Measurements from ENCODE around the gene ATRNL1.

ATRNL1 gene

DNA sequence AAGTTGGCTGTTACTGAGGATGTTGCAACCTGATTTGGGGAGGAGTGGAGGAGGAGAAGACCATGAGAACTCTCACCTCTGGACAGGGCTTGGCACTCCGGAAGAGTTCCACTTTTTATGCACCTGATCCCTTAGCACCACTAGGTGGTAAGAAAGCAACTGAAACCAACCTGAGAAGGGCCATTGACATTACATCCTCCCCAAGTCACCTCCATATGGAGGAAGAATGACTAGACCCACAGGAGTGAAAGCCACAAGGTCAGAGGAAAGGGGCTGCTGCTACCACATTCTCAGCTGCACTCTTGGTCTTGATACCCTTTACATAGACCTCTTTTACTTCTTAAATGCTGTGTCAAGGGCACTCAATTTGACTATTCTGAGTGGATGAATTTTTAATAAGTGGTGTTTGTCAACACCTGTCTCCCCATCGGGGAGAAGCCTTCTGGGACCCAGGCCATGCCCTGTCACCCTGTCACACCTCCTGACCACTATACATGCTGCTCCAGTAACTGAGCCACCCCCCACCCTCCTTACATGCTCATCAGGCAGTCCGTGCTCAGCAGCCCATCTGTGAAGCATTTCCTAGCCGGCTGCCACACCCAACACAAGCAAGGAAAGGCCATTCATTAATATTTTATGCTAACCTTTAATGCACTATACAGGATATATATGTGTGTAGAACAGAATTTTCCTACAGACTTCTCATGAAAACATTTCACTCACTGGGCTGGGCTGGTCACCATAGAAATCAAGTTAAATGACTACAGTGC is 817.0 kb downstream of the ATRNL1 start:
- Histone ChIP-seq H3K4me1 (ENCODE audit: control insufficient read depth, low read length) (no peaks in the 10 kb centered on the region), H3K9me2 (replicated peaks; ENCODE audit: control insufficient read depth, low read length) (no peaks in the 10 kb centered on the region), H4K20me1 (ENCODE audit: control insufficient read depth, insufficient read depth, low read depth, low read length) (no peaks in the 10 kb centered on the region), H3K36me3 (ENCODE audit: control insufficient read depth, low read length) (no peaks in the 10 kb centered on the region), H3K9me3 (ENCODE audit: control insufficient read depth, insufficient read depth, low read length) (no peaks in the 10 kb centered on the region), H3K27ac (ENCODE audit: low read depth, low read length) (no peak overlapping the region), H3K4me3 (ENCODE audit: low read length) (no peak overlapping the region), H3K4me2 (ENCODE audit: low read length) (no peak overlapping the region), H3K79me2 (ENCODE audit: control insufficient read depth, low read length) (no peaks in the 10 kb centered on the region), H3K27me3 (ENCODE audit: control insufficient read depth, low read length) (no peaks in the 10 kb centered on the region), H3F3A (ENCODE audit: control insufficient read depth, insufficient read depth) (no peaks in the 10 kb centered on the region)
- TF ChIP-seq EZH2phosphoT487 (IDR thresholded peaks at IDR 0.05; ENCODE audit: borderline replicate concordance, low read length) = no peak
- TF ChIP-seq, protein P1, sequence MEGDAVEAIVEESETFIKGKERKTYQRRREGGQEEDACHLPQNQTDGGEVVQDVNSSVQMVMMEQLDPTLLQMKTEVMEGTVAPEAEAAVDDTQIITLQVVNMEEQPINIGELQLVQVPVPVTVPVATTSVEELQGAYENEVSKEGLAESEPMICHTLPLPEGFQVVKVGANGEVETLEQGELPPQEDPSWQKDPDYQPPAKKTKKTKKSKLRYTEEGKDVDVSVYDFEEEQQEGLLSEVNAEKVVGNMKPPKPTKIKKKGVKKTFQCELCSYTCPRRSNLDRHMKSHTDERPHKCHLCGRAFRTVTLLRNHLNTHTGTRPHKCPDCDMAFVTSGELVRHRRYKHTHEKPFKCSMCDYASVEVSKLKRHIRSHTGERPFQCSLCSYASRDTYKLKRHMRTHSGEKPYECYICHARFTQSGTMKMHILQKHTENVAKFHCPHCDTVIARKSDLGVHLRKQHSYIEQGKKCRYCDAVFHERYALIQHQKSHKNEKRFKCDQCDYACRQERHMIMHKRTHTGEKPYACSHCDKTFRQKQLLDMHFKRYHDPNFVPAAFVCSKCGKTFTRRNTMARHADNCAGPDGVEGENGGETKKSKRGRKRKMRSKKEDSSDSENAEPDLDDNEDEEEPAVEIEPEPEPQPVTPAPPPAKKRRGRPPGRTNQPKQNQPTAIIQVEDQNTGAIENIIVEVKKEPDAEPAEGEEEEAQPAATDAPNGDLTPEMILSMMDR (IDR thresholded peaks at IDR 0.05; ENCODE audit: low read depth, low read length, poor library complexity, severe bottlenecking) = no peak

DNA sequence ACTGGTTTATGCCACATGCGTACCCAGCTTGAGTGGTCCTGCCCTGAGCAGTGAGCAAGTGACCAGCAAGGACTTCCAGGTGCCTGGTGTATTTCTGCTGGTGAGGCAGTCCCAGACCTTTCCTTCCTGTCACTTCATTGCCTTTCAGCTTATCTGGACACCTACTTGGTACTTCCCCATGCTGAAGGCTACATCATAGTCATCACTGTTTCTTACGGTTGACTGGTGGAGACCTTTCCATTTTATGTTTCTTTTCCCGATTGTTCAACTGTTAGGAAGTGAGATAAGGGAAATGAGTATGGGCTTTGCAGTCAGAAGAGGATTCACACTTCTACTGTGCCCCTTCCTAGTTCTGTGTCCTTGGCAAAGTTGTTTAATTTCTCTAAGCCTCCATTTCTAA is 821.3 kb downstream of the ATRNL1 start:
- Histone ChIP-seq H3K9me3 (ENCODE audit: control insufficient read depth, insufficient read depth, low read length) (no peaks in the 10 kb centered on the region), H3K27me3 (ENCODE audit: control insufficient read depth, low read length) (no peaks in the 10 kb centered on the region), H3F3A (ENCODE audit: control insufficient read depth, insufficient read depth) (no peaks in the 10 kb centered on the region), H3K4me3 (ENCODE audit: low read length) (no peak overlapping the region), H3K4me2 (ENCODE audit: low read length) (no peak overlapping the region), H3K9me2 (replicated peaks; ENCODE audit: control insufficient read depth, low read length) (no peaks in the 10 kb centered on the region), H3K4me1 (ENCODE audit: control insufficient read depth, low read length) (no peaks in the 10 kb centered on the region), H4K20me1 (ENCODE audit: control insufficient read depth, insufficient read depth, low read depth, low read length) (no peaks in the 10 kb centered on the region), H3K27ac (ENCODE audit: low read depth, low read length) (no peak overlapping the region), H3K36me3 (ENCODE audit: control insufficient read depth, low read length) (no peaks in the 10 kb centered on the region), H3K79me2 (ENCODE audit: control insufficient read depth, low read length) (no peaks in the 10 kb centered on the region)
- TF ChIP-seq, protein P1 (IDR thresholded peaks at IDR 0.05; ENCODE audit: low read depth, low read length, poor library complexity, severe bottlenecking) = no peak
- no peak for TF ChIP-seq EZH2phosphoT487 (IDR thresholded peaks at IDR 0.05; ENCODE audit: borderline replicate concordance, low read length)

DNA sequence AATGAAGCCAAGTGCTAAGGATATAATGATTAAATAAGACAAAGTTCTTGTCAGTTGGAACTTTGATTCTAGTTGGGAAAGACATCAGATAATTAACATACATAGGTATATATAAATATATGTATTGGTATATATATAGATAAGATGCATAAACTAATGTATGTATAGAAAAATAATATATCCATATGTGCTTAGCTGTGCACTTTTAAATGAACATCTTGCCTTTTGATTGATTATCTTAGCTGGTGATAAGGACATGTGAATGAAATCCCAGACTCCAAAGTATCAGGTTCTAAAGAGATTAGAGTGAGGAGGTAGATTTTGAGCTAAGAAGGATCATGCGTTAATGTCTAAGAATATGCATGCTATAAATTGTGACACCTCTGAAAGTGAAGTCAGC is 822.3 kb downstream of the ATRNL1 start:
- Histone ChIP-seq H3K9me2 (replicated peaks; ENCODE audit: control insufficient read depth, low read length) (no peaks in the 10 kb centered on the region), H4K20me1 (ENCODE audit: control insufficient read depth, insufficient read depth, low read depth, low read length) (no peaks in the 10 kb centered on the region), H3K4me2 (ENCODE audit: low read length) (no peak overlapping the region), H3K36me3 (ENCODE audit: control insufficient read depth, low read length) (no peaks in the 10 kb centered on the region), H3K4me3 (ENCODE audit: low read length) (no peak overlapping the region), H3K9me3 (ENCODE audit: control insufficient read depth, insufficient read depth, low read length) (no peaks in the 10 kb centered on the region), H3K27me3 (ENCODE audit: control insufficient read depth, low read length) (no peaks in the 10 kb centered on the region), H3K27ac (ENCODE audit: low read depth, low read length) (no peak overlapping the region), H3F3A (ENCODE audit: control insufficient read depth, insufficient read depth) (no peaks in the 10 kb centered on the region), H3K79me2 (ENCODE audit: control insufficient read depth, low read length) (no peaks in the 10 kb centered on the region), H3K4me1 (ENCODE audit: control insufficient read depth, low read length) (no peaks in the 10 kb centered on the region)
- TF ChIP-seq EZH2phosphoT487 (IDR thresholded peaks at IDR 0.05; ENCODE audit: borderline replicate concordance, low read length) = no peak
- TF ChIP-seq, protein P1 (IDR thresholded peaks at IDR 0.05; ENCODE audit: low read depth, low read length, poor library complexity, severe bottlenecking) = no peak

Measured in DOHH2 (cell line).